Measurements from ENCODE around the gene CWH43. TPM values are rescaled to one million over a fixed set of nuclear protein-coding genes. Genes with fewer than 3 reads are reported as not detected.
A peak's percentile ranks its signal among the peaks of the same experiment; 100 is the strongest.
"Not testable (repeated sequence)": the region's sequence is repeated elsewhere in the genome, so short reads cannot be mapped to it uniquely, and the experiment has no call there.

Gene CWH43
- total RNA-seq, 2 experiments from 2014 or later = not detected

- Mint-ChIP-seq H3K36me3 (ENCODE audit: low read depth) (no peaks in the 10 kb centered on the region), H3K27ac (no peak overlapping the region), H3K4me1 (ENCODE audit: low read depth) (no peaks in the 10 kb centered on the region), H3K27me3 (ENCODE audit: low read depth) (peaks cover 38% of the 10 kb centered on the region), H3K9me3 (peaks cover 3% of the 10 kb centered on the region), H3K4me3 (no peak overlapping the region)
- no peak for DNase-seq
- CTCF ChIA-PET = no interaction called here
- intact Hi-C loops (cut with micrococcal nuclease) = loop anchor here (10.0 kb wide), 1 partner anchor 45 kb away; no protein-coding TSS in a partner anchor
Observed at GRCh38 chr4:48979914-48980579, 6.0 kb upstream of the CWH43 start.

- CTCF ChIA-PET; H3K4me1 Mint-ChIP-seq (ENCODE audit: low read depth); H3K27ac Mint-ChIP-seq; H3K9me3 Mint-ChIP-seq; H3K36me3 Mint-ChIP-seq (ENCODE audit: low read depth); DNase-seq; H3K4me3 Mint-ChIP-seq: not testable (repeated sequence)
- intact Hi-C loops (cut with micrococcal nuclease) = loop anchor here (10.0 kb wide), 1 partner anchor 49 kb away; no protein-coding TSS in a partner anchor
- H3K27me3 Mint-ChIP-seq (ENCODE audit: low read depth) = peaks cover 54% of the 10 kb centered on the region
Observed at GRCh38 chr4:48984005-48984404, 2.1 kb upstream of the CWH43 start.

- Mint-ChIP-seq H3K9me3 (peaks cover 3% of the 10 kb centered on the region), H3K4me1 (ENCODE audit: low read depth) (no peaks in the 10 kb centered on the region), H3K4me3 (no peak overlapping the region), H3K36me3 (ENCODE audit: low read depth) (no peaks in the 10 kb centered on the region), H3K27ac (no peak overlapping the region), H3K27me3 (ENCODE audit: low read depth) (peaks cover 57% of the 10 kb centered on the region)
- CTCF ChIA-PET = no interaction called here
- no peak for DNase-seq
- intact Hi-C loops (cut with micrococcal nuclease) = loop anchor here (10.0 kb wide), 1 partner anchor 51 kb away; no protein-coding TSS in a partner anchor
Observed at GRCh38 chr4:48985602-48985975, 486 bp upstream of the CWH43 start.

GRCh38 chr4:48986654-48987164 lies 634 bp downstream of the CWH43 start:
- Mint-ChIP-seq H3K27me3 (ENCODE audit: low read depth) (peaks cover 57% of the 10 kb centered on the region), H3K4me3 (no peak overlapping the region), H3K4me1 (ENCODE audit: low read depth) (no peaks in the 10 kb centered on the region), H3K9me3 (peaks cover 3% of the 10 kb centered on the region), H3K36me3 (ENCODE audit: low read depth) (no peaks in the 10 kb centered on the region), H3K27ac (no peak overlapping the region)
- intact Hi-C loops (cut with micrococcal nuclease) = loop anchor here (10.0 kb wide), 1 partner anchor 52 kb away; no protein-coding TSS in a partner anchor
- no peak for DNase-seq
- CTCF ChIA-PET = no interaction called here

GRCh38 chr4:48989461-48990203 lies 3.6 kb downstream of the CWH43 start:
- no peak for DNase-seq
- Mint-ChIP-seq H3K4me3 (no peak overlapping the region), H3K9me3 (no peaks in the 10 kb centered on the region), H3K27me3 (ENCODE audit: low read depth) (peaks cover 35% of the 10 kb centered on the region), H3K27ac (no peak overlapping the region), H3K36me3 (ENCODE audit: low read depth) (no peaks in the 10 kb centered on the region), H3K4me1 (ENCODE audit: low read depth) (no peaks in the 10 kb centered on the region)
- CTCF ChIA-PET = no interaction called here
- intact Hi-C loops (cut with micrococcal nuclease) = loop anchor here (10.0 kb wide), 1 partner anchor 55 kb away; no protein-coding TSS in a partner anchor

GRCh38 chr4:48991357-48991756 lies 5.3 kb downstream of the CWH43 start:
- H3K27ac Mint-ChIP-seq = no peak overlapping the region
- no peak overlapping the region for H3K4me3 Mint-ChIP-seq
- H3K9me3 Mint-ChIP-seq = no peaks in the 10 kb centered on the region
- H3K36me3 Mint-ChIP-seq (ENCODE audit: low read depth) = no peaks in the 10 kb centered on the region
- DNase-seq = no peak
- CTCF ChIA-PET = interaction anchor here (0.7 kb wide), 1 partner anchor 46 kb away, joined by 3 read pairs; no protein-coding TSS in a partner anchor
- H3K27me3 Mint-ChIP-seq (ENCODE audit: low read depth) = peaks cover 34% of the 10 kb centered on the region
- intact Hi-C loops (cut with micrococcal nuclease) = no loop called here
- no peaks in the 10 kb centered on the region for H3K4me1 Mint-ChIP-seq (ENCODE audit: low read depth)

GRCh38 chr4:48997962-48998361 lies 11.9 kb downstream of the CWH43 start:
- H3K27ac Mint-ChIP-seq = no peak overlapping the region
- intact Hi-C loops (cut with micrococcal nuclease) = no loop called here
- H3K4me1 Mint-ChIP-seq (ENCODE audit: low read depth) = no peaks in the 10 kb centered on the region
- no peaks in the 10 kb centered on the region for H3K9me3 Mint-ChIP-seq
- no peak overlapping the region for H3K4me3 Mint-ChIP-seq
- CTCF ChIA-PET = no interaction called here
- DNase-seq = no peak
- no peaks in the 10 kb centered on the region for H3K36me3 Mint-ChIP-seq (ENCODE audit: low read depth)
- peaks cover 15% of the 10 kb centered on the region for H3K27me3 Mint-ChIP-seq (ENCODE audit: low read depth)

- CTCF ChIA-PET = no interaction called here
- intact Hi-C loops (cut with micrococcal nuclease) = no loop called here
- Mint-ChIP-seq H3K4me1 (ENCODE audit: low read depth) (no peaks in the 10 kb centered on the region), H3K4me3 (no peak overlapping the region), H3K36me3 (ENCODE audit: low read depth) (no peaks in the 10 kb centered on the region), H3K9me3 (no peaks in the 10 kb centered on the region), H3K27me3 (ENCODE audit: low read depth) (peaks cover 15% of the 10 kb centered on the region), H3K27ac (no peak overlapping the region)
- no peak for DNase-seq
Observed at GRCh38 chr4:48998440-48998839, 12.4 kb downstream of the CWH43 start.

GRCh38 chr4:49000806-49001205 lies 14.7 kb downstream of the CWH43 start:
- Mint-ChIP-seq H3K36me3 (ENCODE audit: low read depth) (no peaks in the 10 kb centered on the region), H3K27me3 (ENCODE audit: low read depth) (peaks cover 8% of the 10 kb centered on the region), H3K9me3 (no peaks in the 10 kb centered on the region), H3K27ac (no peak overlapping the region), H3K4me3 (no peak overlapping the region), H3K4me1 (ENCODE audit: low read depth) (no peaks in the 10 kb centered on the region)
- DNase-seq = no peak
- intact Hi-C loops (cut with micrococcal nuclease) = no loop called here
- CTCF ChIA-PET = no interaction called here

- no peaks in the 10 kb centered on the region for H3K4me1 Mint-ChIP-seq (ENCODE audit: low read depth)
- CTCF ChIA-PET = no interaction called here
Observed at GRCh38 chr4:49002931-49003330, 16.9 kb downstream of the CWH43 start.

GRCh38 chr4:49018718-49019295 lies 32.7 kb downstream of the CWH43 start:
- Mint-ChIP-seq H3K36me3 (ENCODE audit: low read depth) (no peaks in the 10 kb centered on the region), H3K27ac (no peak overlapping the region), H3K9me3 (no peaks in the 10 kb centered on the region), H3K4me3 (no peak overlapping the region), H3K27me3 (ENCODE audit: low read depth) (peaks cover 15% of the 10 kb centered on the region), H3K4me1 (ENCODE audit: low read depth) (no peaks in the 10 kb centered on the region)
- DNase-seq = no peak
- CTCF ChIA-PET = no interaction called here
- intact Hi-C loops (cut with micrococcal nuclease) = no loop called here

More at GRCh38 chr4:49002931-49003330, 16.9 kb downstream of the CWH43 start:
- H3K27ac Mint-ChIP-seq = no peak overlapping the region
- no peaks in the 10 kb centered on the region for H3K36me3 Mint-ChIP-seq (ENCODE audit: low read depth)
- H3K9me3 Mint-ChIP-seq = peaks cover under 1% of the 10 kb centered on the region
- no peak for DNase-seq
- no peak overlapping the region for H3K4me3 Mint-ChIP-seq
- H3K27me3 Mint-ChIP-seq (ENCODE audit: low read depth) = peaks cover 11% of the 10 kb centered on the region
- intact Hi-C loops (cut with micrococcal nuclease) = no loop called here

GRCh38 chr4:49032440-49033161 lies 46.5 kb downstream of the CWH43 start:
- peak; percentile 50 for DNase-seq
- CTCF ChIA-PET = interaction anchor here (0.6 kb wide), 1 partner anchor 417 kb away, joined by 3 read pairs; no protein-coding TSS in a partner anchor
- H3K27ac Mint-ChIP-seq = no peak overlapping the region

More at GRCh38 chr4:49032440-49033161, 46.5 kb downstream of the CWH43 start:
- Mint-ChIP-seq H3K4me1 (ENCODE audit: low read depth) (no peaks in the 10 kb centered on the region), H3K9me3 (no peaks in the 10 kb centered on the region), H3K36me3 (ENCODE audit: low read depth) (no peaks in the 10 kb centered on the region), H3K4me3 (no peak overlapping the region), H3K27me3 (ENCODE audit: low read depth) (peaks cover 15% of the 10 kb centered on the region)
- intact Hi-C loops (cut with micrococcal nuclease) = no loop called here
